GM18520 (cell line): ENCODE data around the gene TAX1BP3.

Experiments
- ATAC-seq: cut with Tn5 transposase; IDR thresholded peaks from one replicate; pipeline ENCODE4 v1.9.1; 2021; ENCODE audit not compliant: unreplicated experiment

The TAX1BP3 gene

GRCh38 chr17:3688852-3689261, 20.5 kb upstream of the TAX1BP3 start:
- ATAC-seq = no peak

- no peak for ATAC-seq
Measured at GRCh38 chr17:3688027-3688553, 19.7 kb upstream of the TAX1BP3 start.

GRCh38 chr17:3685174-3685573, 16.8 kb upstream of the TAX1BP3 start:
- no peak for ATAC-seq

GRCh38 chr17:3683054-3683511, 14.7 kb upstream of the TAX1BP3 start:
- no peak for ATAC-seq

GRCh38 chr17:3682033-3682432, 13.7 kb upstream of the TAX1BP3 start:
- no peak for ATAC-seq

- ATAC-seq = no peak
Measured at GRCh38 chr17:3681565-3681964, 13.2 kb upstream of the TAX1BP3 start.

GRCh38 chr17:3681057-3681456, 12.7 kb upstream of the TAX1BP3 start:
- no peak for ATAC-seq

- ATAC-seq = no peak
Measured at GRCh38 chr17:3679531-3680126, 11.3 kb upstream of the TAX1BP3 start.

- no peak for ATAC-seq
Measured at GRCh38 chr17:3678821-3679530, 10.6 kb upstream of the TAX1BP3 start.

- ATAC-seq = no peak
Measured at GRCh38 chr17:3678095-3678820, 9.9 kb upstream of the TAX1BP3 start.

GRCh38 chr17:3675886-3676285, 7.5 kb upstream of the TAX1BP3 start:
- no peak for ATAC-seq

- no peak for ATAC-seq
Measured at GRCh38 chr17:3672571-3672970, 4.2 kb upstream of the TAX1BP3 start.

- no peak for ATAC-seq
Measured at GRCh38 chr17:3669548-3669947, 1.2 kb upstream of the TAX1BP3 start.

GRCh38 chr17:3669085-3669347, 638 bp upstream of the TAX1BP3 start:
- ATAC-seq = no peak

GRCh38 chr17:3667366-3668278, 756 bp downstream of the TAX1BP3 start:
- no peak for ATAC-seq

- no peak for ATAC-seq
Measured at GRCh38 chr17:3666516-3666915, 1.9 kb downstream of the TAX1BP3 start.

- no peak for ATAC-seq
Measured at GRCh38 chr17:3665834-3666233, 2.5 kb downstream of the TAX1BP3 start.

- ATAC-seq = no peak
Measured at GRCh38 chr17:3663102-3664011, 5.0 kb downstream of the TAX1BP3 start.

GRCh38 chr17:3660311-3660891, 8.0 kb downstream of the TAX1BP3 start:
- no peak for ATAC-seq
